ENCODE data around the gene NAGK.

DNA sequence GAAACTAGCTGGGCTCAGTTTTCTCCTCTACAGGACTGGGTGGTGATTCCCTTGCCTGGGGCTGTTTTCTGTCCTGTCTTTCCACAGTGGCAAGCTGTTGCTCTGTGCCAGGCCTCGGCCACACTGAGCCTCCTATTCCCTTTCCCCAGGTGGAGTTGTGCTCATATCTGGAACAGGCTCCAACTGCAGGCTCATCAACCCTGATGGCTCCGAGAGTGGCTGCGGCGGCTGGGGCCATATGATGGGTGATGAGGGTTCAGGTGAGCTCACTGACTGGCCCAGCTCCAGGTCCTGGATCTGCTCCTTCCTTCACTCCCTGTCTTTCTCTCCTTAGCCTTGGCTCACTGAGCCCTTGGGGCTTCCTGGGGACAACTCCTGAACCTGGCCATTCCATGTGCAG, 4.0 kb downstream of the NAGK start:
- no peak for TF ChIP-seq POLR2A (IDR thresholded peaks at IDR 0.05; ENCODE audit: low read depth, low read length)
- TF ChIP-seq POLR2AphosphoS5 (IDR thresholded peaks at IDR 0.05; ENCODE audit: low read depth, low read length): no peak
- no peak for TF ChIP-seq SPI1 (IDR thresholded peaks at IDR 0.05; ENCODE audit: low read depth, low read length)
- TF ChIP-seq TAF1 (IDR thresholded peaks at IDR 0.05; ENCODE audit: low read depth, low read length): no peak
- no peak for TF ChIP-seq POU2F2 (IDR thresholded peaks at IDR 0.05; ENCODE audit: low read depth, low read length)

Measured in GM12891 (cell line).